Transverse colon (tissue), 4 donors: ENCODE results near the gene ANKRD34B. TPM values are rescaled to one million over a fixed set of nuclear protein-coding genes. Genes with fewer than 3 reads are reported as not detected.

ENCODE experiments used
- DNase-seq: peaks from one replicate; pipeline ENCODE4 v3.0.0-alpha.2; 2019
- H3K27ac ChIP-seq, 4 donors: fragments of 200-600 bp; sonication (generic); 2 replicates each; pipeline ENCODE4 v1.5.1; 2016 to 2018; ENCODE audit warnings: inconsistent platforms in 4 of 4
- H3K27me3 ChIP-seq: fragments of 200-600 bp; sonication (generic); 2 replicates; pipeline ENCODE4 v1.5.1; 2017; ENCODE audit warnings: inconsistent platforms
- H3K36me3 ChIP-seq, 4 donors: fragments of 200-600 bp; sonication (generic); 2 replicates each; pipeline ENCODE4 v1.5.1; 2017 to 2019; ENCODE audit warnings: inconsistent platforms in 4 of 4
- H3K4me1 ChIP-seq, 4 donors: fragments of 200-600 bp; sonication (generic); 2 replicates each; pipeline ENCODE4 v1.5.1; 2017 to 2020; ENCODE audit warnings: inconsistent platforms in 4 of 4
- H3K4me3 ChIP-seq, 4 donors: fragments of 200-600 bp; sonication (generic); 1 replicate in 1 of 4; 2 replicates in 3 of 4; pipeline versions ENCODE4 v1.5.1 to v1.6.1; 2017 to 2019; ENCODE audit warnings: inconsistent platforms in 4 of 4
- H3K9me3 ChIP-seq, 2 donors: fragments of 200-600 bp; sonication (generic); 2 replicates each; pipeline ENCODE4 v1.5.1; 2017 to 2019; ENCODE audit warnings: inconsistent platforms in 2 of 2
- EP300 ChIP-seq: sonication (generic); formaldehyde crosslinking; IDR thresholded peaks from one replicate; pipeline ENCODE4 v1.6.1; 2017; ENCODE audit warnings: antibody characterized with exemption, low read depth
- POLR2A ChIP-seq: fragments of 450-650 bp; IDR thresholded peaks from one replicate; pipeline ENCODE4 v1.6.1; 2016; ENCODE audit warnings: antibody characterized with exemption, mild to moderate bottlenecking, moderate library complexity
- POLR2AphosphoS5 ChIP-seq, 3 donors: sonication (generic); formaldehyde crosslinking; IDR thresholded peaks; one replicate each; pipeline ENCODE4 v1.6.1; 2016; ENCODE audit warnings: antibody characterized with exemption in 3 of 3
- WGBS, 2 donors: methylation state at CpG; one replicate each; pipeline ENCODE4 v1.1.5; 2018; ENCODE audit warnings: low coverage in 1 of 2; 5-methylcytosine and 5-hydroxymethylcytosine counted together
- in situ Hi-C, 4 donors: fragments of 200-750 bp; cut with MboI; loops; one replicate each; pipeline versions ENCODE4 v1.15.0 to v1.15.1; 2017; ENCODE audit warnings: low sequenced_read_pairs in 3 of 4, low pct_ligation_motif_present in 1 of 4, low pct_unique_long_range_greater_than_20kb in 1 of 4
- intact Hi-C: fragments of 100-400 bp; cut with DNase I; formaldehyde crosslinking; loops from one replicate; pipeline ENCODE4 v1.15.1; 2023; ENCODE audit warnings: low total_unique reads
- total RNA-seq, 4 donors: library from RNA; depleted of rRNA; stranded (reverse); fragments of >200 nt; gene quantifications; one replicate each; pipeline ENCODE4 v1.1.0, GENCODE V29; 2016
- TF ChIP-seq, protein P1 (sequence below), 5 experiments: fragments of 200-600 bp in 3 of 5; fragments of 450-650 bp in 2 of 5; sonication (generic) in 3 of 5; IDR thresholded peaks; 1 replicate in 2 of 5; 2 replicates in 3 of 5; pipeline ENCODE4 v1.5.1; 2016 to 2017; ENCODE audit warnings: antibody characterized with exemption in 5 of 5, inconsistent platforms in 3 of 5, mild to moderate bottlenecking in 2 of 5, moderate library complexity in 1 of 5

ANKRD34B gene
- total RNA-seq, 4 donors from 2014 or later: not detected

DNA sequence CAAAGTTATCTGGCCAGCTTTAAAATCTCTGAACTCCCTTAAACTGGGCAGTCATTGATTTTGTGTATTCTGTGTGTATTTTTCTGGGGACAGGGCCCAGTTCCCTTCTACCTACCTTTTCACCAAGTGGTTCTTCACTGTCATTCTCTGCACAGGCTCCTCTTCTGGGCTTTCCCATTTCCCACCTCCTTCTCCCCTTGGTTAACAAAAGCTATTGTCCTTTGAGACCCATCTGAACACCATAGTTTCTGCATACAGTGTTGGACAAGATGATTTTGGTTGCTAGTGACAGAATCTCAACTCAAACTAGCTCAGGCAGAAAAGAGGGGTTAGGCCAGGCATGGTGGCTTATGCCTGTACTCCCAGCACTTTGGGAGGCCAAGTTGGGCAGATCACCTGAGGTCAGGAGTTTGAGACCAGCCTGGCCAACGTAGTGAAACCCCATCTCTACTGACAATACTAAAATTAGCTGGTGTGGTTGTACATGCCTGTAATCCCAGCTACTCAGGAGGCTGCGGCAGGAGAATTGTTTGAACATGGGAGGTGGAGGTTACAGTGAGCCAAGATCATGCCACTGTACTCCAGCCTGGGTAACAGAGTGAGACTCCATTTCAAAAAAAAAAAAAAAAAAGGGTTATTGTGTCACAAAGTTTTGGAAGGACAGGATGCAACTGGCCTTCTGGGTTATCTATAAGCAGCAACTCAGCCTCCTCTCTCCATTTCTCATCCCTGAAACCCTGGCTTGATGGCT lies 31.0 kb upstream of the ANKRD34B start:
- no peaks in the 10 kb centered on the region for H3K9me3 ChIP-seq
- TF ChIP-seq POLR2AphosphoS5 (IDR thresholded peaks at IDR 0.05): no peak
- TF ChIP-seq, protein P1, sequence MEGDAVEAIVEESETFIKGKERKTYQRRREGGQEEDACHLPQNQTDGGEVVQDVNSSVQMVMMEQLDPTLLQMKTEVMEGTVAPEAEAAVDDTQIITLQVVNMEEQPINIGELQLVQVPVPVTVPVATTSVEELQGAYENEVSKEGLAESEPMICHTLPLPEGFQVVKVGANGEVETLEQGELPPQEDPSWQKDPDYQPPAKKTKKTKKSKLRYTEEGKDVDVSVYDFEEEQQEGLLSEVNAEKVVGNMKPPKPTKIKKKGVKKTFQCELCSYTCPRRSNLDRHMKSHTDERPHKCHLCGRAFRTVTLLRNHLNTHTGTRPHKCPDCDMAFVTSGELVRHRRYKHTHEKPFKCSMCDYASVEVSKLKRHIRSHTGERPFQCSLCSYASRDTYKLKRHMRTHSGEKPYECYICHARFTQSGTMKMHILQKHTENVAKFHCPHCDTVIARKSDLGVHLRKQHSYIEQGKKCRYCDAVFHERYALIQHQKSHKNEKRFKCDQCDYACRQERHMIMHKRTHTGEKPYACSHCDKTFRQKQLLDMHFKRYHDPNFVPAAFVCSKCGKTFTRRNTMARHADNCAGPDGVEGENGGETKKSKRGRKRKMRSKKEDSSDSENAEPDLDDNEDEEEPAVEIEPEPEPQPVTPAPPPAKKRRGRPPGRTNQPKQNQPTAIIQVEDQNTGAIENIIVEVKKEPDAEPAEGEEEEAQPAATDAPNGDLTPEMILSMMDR (IDR thresholded peaks at IDR 0.05): no peak
- TF ChIP-seq POLR2A: no peak
- TF ChIP-seq EP300: no peak
- in situ Hi-C loops: no loop called here
- intact Hi-C loops: no loop called here
- DNase-seq: no peak
- WGBS, 2 donors: 83% methylated on average over 2 of the region's 2 CpGs; no CpG with 5 or more reads in 1 of the 2 donors
- no peaks in the 10 kb centered on the region for H3K36me3 ChIP-seq
- H3K4me3 ChIP-seq: no peak overlapping the region
- no peak overlapping the region for H3K27ac ChIP-seq
- no peaks in the 10 kb centered on the region for H3K4me1 ChIP-seq
- no peaks in the 10 kb centered on the region for H3K27me3 ChIP-seq

DNA sequence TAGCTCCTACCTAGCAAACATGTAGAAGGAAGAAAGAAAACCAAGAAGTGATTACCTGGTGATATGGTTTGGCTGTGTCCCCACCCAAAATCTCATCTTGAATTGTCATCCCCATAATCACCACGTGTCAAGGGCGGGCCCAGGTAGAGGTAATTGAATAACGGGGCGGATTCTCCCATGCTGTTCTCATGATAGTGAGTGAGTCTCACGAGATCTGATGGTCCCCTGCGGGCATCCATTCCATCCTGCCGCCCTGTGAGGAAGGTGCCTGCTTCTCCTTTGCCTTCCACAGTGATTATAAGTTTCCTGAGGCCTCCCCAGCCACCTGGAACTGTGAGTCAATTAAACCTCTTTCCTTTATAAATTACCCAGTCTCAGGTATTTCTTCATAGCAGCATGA lies 27.4 kb upstream of the ANKRD34B start:
- no peak for DNase-seq
- 50 to 74% methylated on average over 2 to 7 of the region's 7 CpGs for whole genome bisulfite sequencing, 2 donors
- no peak for TF ChIP-seq EP300
- no peak for TF ChIP-seq POLR2A
- no peak for TF ChIP-seq POLR2AphosphoS5 (IDR thresholded peaks at IDR 0.05)
- TF ChIP-seq, protein P1 (IDR thresholded peaks at IDR 0.05): no peak
- in situ Hi-C loops (no loop called here), intact Hi-C loops (no loop called here)
- H3K27me3 ChIP-seq: no peaks in the 10 kb centered on the region
- no peaks in the 10 kb centered on the region for H3K36me3 ChIP-seq
- no peak overlapping the region for H3K27ac ChIP-seq
- no peak overlapping the region for H3K4me3 ChIP-seq
- no peaks in the 10 kb centered on the region for H3K4me1 ChIP-seq
- no peaks in the 10 kb centered on the region for H3K9me3 ChIP-seq

DNA sequence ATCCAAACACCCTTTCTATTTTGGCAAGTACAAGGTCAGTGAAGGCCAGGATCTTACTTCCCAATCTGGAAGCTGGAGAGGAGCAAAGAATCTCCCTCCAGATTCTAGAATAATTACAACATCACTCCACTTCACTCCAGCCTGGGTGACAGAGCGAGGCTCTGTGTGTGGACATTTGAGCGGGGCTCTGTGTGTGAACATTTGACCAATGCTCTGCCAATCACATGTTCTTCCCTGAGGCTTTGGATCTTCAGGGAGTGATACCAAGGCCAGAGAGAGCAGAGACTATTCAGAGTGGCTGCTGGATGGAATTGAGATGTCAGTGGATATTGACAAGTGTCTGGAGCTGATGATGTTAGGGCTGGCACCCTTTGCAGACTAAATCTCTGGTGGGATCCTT lies 24.7 kb upstream of the ANKRD34B start:
- H3K27me3 ChIP-seq: no peaks in the 10 kb centered on the region
- TF ChIP-seq EP300: no peak
- TF ChIP-seq POLR2AphosphoS5 (IDR thresholded peaks at IDR 0.05): no peak
- TF ChIP-seq POLR2A: no peak
- TF ChIP-seq, protein P1 (IDR thresholded peaks at IDR 0.05): no peak
- no peaks in the 10 kb centered on the region for H3K4me1 ChIP-seq
- no peak overlapping the region for H3K27ac ChIP-seq
- H3K4me3 ChIP-seq: no peak overlapping the region
- H3K36me3 ChIP-seq: no peaks in the 10 kb centered on the region
- no peak for DNase-seq
- no peaks in the 10 kb centered on the region for H3K9me3 ChIP-seq
- WGBS, 2 donors: 86% methylated on average over 2 of the region's 2 CpGs; no CpG with 5 or more reads in 1 of the 2 donors
- intact Hi-C loops (no loop called here), in situ Hi-C loops (no loop called here)

DNA sequence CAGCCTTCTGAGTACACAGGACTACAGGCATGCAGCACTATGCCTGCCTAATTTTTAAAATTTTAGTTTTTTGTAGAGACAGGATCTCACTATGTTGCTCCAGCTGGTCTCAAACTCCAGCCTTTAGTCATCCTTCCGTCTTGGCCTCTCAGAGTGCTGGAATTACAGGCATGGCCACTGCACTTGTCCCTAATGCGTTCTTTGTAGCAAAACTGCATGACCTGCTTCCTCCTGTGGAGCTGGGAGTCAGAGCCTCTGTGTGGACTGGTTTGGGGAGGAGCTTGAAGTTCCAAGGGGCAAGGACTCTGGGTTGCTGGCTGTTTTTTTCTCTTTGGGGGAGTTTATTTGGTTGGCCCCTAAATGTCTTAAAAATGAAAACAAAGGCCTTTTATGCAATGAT lies 22.7 kb upstream of the ANKRD34B start:
- TF ChIP-seq EP300: no peak
- TF ChIP-seq POLR2A: no peak
- TF ChIP-seq, protein P1 (IDR thresholded peaks at IDR 0.05): no peak
- no peak for TF ChIP-seq POLR2AphosphoS5 (IDR thresholded peaks at IDR 0.05)
- 74% methylated on average over 2 of the region's 2 CpGs; no CpG with 5 or more reads in 1 of the 2 donors for WGBS, 2 donors
- in situ Hi-C loops (no loop called here), intact Hi-C loops (no loop called here)
- no peaks in the 10 kb centered on the region for H3K4me1 ChIP-seq
- no peaks in the 10 kb centered on the region for H3K9me3 ChIP-seq
- no peak for DNase-seq
- H3K27me3 ChIP-seq: no peaks in the 10 kb centered on the region
- H3K4me3 ChIP-seq: no peak overlapping the region
- no peak overlapping the region for H3K27ac ChIP-seq
- no peaks in the 10 kb centered on the region for H3K36me3 ChIP-seq
